ENCODE data around the gene KCNJ10.

The KCNJ10 gene

GRCh38 chr1:160116283-160117147, 46.6 kb upstream of the KCNJ10 start:
- Histone ChIP-seq H3K79me2 (no peaks in the 10 kb centered on the region), H3K4me3 (ENCODE audit: low read depth, low read length) (no peak overlapping the region), H3K36me3 (ENCODE audit: control insufficient read depth, insufficient read depth, low read length) (no peaks in the 10 kb centered on the region), H3K4me2 (ENCODE audit: low read length) (no peak overlapping the region), H3K27ac (no peak overlapping the region), H2AFZ (no peak overlapping the region), H3K9me3 (ENCODE audit: control insufficient read depth, low read length) (no peaks in the 10 kb centered on the region), H3K4me1 (no peaks in the 10 kb centered on the region), H3K27me3 (ENCODE audit: control insufficient read depth, insufficient read depth, low read length) (no peaks in the 10 kb centered on the region), H3K9ac (no peak overlapping the region)
- no peak for TF ChIP-seq CTCF (IDR thresholded peaks at IDR 0.05)

- Histone ChIP-seq H3K4me1 (no peaks in the 10 kb centered on the region), H3K9me3 (ENCODE audit: control insufficient read depth, low read length) (no peaks in the 10 kb centered on the region), H3K4me3 (ENCODE audit: low read depth, low read length) (no peak within 1 kb of the TSS), H3K27me3 (ENCODE audit: control insufficient read depth, insufficient read depth, low read length) (no peaks in the 10 kb centered on the region), H3K4me2 (ENCODE audit: low read length) (no peak within 1 kb of the TSS), H3K9ac (no peak within 1 kb of the TSS), H3K36me3 (ENCODE audit: control insufficient read depth, insufficient read depth, low read length) (no peaks in the 10 kb centered on the region), H2AFZ (no peak within 1 kb of the TSS), H3K27ac (no peak within 1 kb of the TSS), H3K79me2 (no peaks in the 10 kb centered on the region)
- no peak for TF ChIP-seq CTCF (IDR thresholded peaks at IDR 0.05)
Measured at GRCh38 chr1:160115545-160116282, 45.8 kb upstream of the KCNJ10 start, which contains the start of gene ATP1A2. Gene ATP1A2 (plus strand): TSS chr1:160115759. CDS start chr1:160115862, 103 bp downstream.

GRCh38 chr1:160114085-160114484, 44.1 kb upstream of the KCNJ10 start:
- H3K4me3 ChIP-seq (ENCODE audit: low read depth, low read length), result no peak overlapping the region
- no peak overlapping the region for H2AFZ ChIP-seq
- H3K9me3 ChIP-seq (ENCODE audit: control insufficient read depth, low read length), result no peaks in the 10 kb centered on the region
- H3K4me1 ChIP-seq, result no peaks in the 10 kb centered on the region
- H3K4me2 ChIP-seq (ENCODE audit: low read length), result no peak overlapping the region
- no peaks in the 10 kb centered on the region for H3K79me2 ChIP-seq
- H3K36me3 ChIP-seq (ENCODE audit: control insufficient read depth, insufficient read depth, low read length), result no peaks in the 10 kb centered on the region
- H3K9ac ChIP-seq, result no peak overlapping the region
- no peaks in the 10 kb centered on the region for H3K27me3 ChIP-seq (ENCODE audit: control insufficient read depth, insufficient read depth, low read length)
- no peak for TF ChIP-seq CTCF (IDR thresholded peaks at IDR 0.05)
- no peak overlapping the region for H3K27ac ChIP-seq

- no peak for TF ChIP-seq CTCF (IDR thresholded peaks at IDR 0.05)
- H3K4me3 ChIP-seq (ENCODE audit: low read depth, low read length), result no peak overlapping the region
- no peak overlapping the region for H3K9ac ChIP-seq
- H3K27ac ChIP-seq, result no peak overlapping the region
- no peaks in the 10 kb centered on the region for H3K9me3 ChIP-seq (ENCODE audit: control insufficient read depth, low read length)
- no peak overlapping the region for H3K4me2 ChIP-seq (ENCODE audit: low read length)
- no peak overlapping the region for H2AFZ ChIP-seq
- no peaks in the 10 kb centered on the region for H3K79me2 ChIP-seq
- no peaks in the 10 kb centered on the region for H3K4me1 ChIP-seq
- H3K27me3 ChIP-seq (ENCODE audit: control insufficient read depth, insufficient read depth, low read length), result no peaks in the 10 kb centered on the region
- H3K36me3 ChIP-seq (ENCODE audit: control insufficient read depth, insufficient read depth, low read length), result no peaks in the 10 kb centered on the region
Measured at GRCh38 chr1:160113407-160113806, 43.4 kb upstream of the KCNJ10 start.

Measured in parathyroid adenoma (tissue), 2 donors.